GM23338 (cell line): ENCODE data around the gene SLC4A4. TPM values are rescaled to one million over a fixed set of nuclear protein-coding genes. Genes with fewer than 3 reads are reported as not detected.

Experiments
- ATAC-seq: fragments of 200-7000 bp; cut with Tn5 transposase; 3 replicates; pipeline ENCODE4 v1.9.1; 2020
- DNase-seq: peaks from one replicate; pipeline ENCODE4 v3.0.0-alpha.2; 2015; ENCODE audit warnings: low spot score
- H2AFZ ChIP-seq: fragments of 200-600 bp; sonication (generic); 2 replicates; pipeline ENCODE4 v1.8.0; 2016; ENCODE audit warnings: antibody characterized with exemption, mild to moderate bottlenecking, moderate library complexity
- H3F3A ChIP-seq: fragments of 200-600 bp; sonication (generic); replicated peaks from 2 replicates; pipeline ENCODE4 v1.8.0; 2017; ENCODE audit warnings: antibody characterized with exemption, mixed run types, low read depth
- H3K27ac ChIP-seq: fragments of 200-600 bp; sonication (generic); 2 replicates; pipeline ENCODE4 v1.6.1; 2016; ENCODE audit warnings: low read depth
- H3K27me3 ChIP-seq: fragments of 200-600 bp; sonication (generic); 2 replicates; pipeline ENCODE4 v1.8.0; 2016; ENCODE audit warnings: mild to moderate bottlenecking, mixed run types, moderate library complexity; ENCODE audit not compliant: insufficient read depth
- H3K36me3 ChIP-seq: fragments of 200-600 bp; sonication (generic); 2 replicates; pipeline ENCODE4 v1.8.0; 2016; ENCODE audit warnings: mild to moderate bottlenecking; ENCODE audit not compliant: insufficient read depth
- H3K4me1 ChIP-seq: fragments of 200-600 bp; sonication (generic); 2 replicates; pipeline ENCODE4 v1.8.0; 2016; ENCODE audit warnings: mild to moderate bottlenecking, moderate library complexity; ENCODE audit not compliant: insufficient read depth
- H3K4me2 ChIP-seq: fragments of 200-600 bp; sonication (generic); 2 replicates; pipeline ENCODE4 v1.7.1; 2017; ENCODE audit warnings: mixed run types
- H3K4me3 ChIP-seq: fragments of 200-600 bp; sonication (generic); 2 replicates; pipeline ENCODE4 v1.6.1; 2016; ENCODE audit warnings: mixed run types
- H3K79me2 ChIP-seq: fragments of 200-600 bp; sonication (generic); replicated peaks from 2 replicates; pipeline ENCODE4 v1.8.0; 2017; ENCODE audit warnings: mild to moderate bottlenecking; ENCODE audit not compliant: insufficient read depth
- H3K9me2 ChIP-seq: fragments of 200-600 bp; sonication (generic); 2 replicates; pipeline ENCODE4 v1.8.0; 2017; ENCODE audit not compliant: insufficient read depth
- H4K20me1 ChIP-seq: fragments of 200-600 bp; sonication (generic); replicated peaks from 2 replicates; pipeline ENCODE4 v1.8.0; 2017; ENCODE audit warnings: mild to moderate bottlenecking; ENCODE audit not compliant: insufficient read depth
- H3K27ac Mint-ChIP-seq: 2 replicates; pipeline ENCODE4 v1.8.0; 2020; ENCODE audit warnings: inconsistent platforms, mild to moderate bottlenecking, moderate library complexity, mixed read lengths
- H3K27me3 Mint-ChIP-seq: 3 replicates; pipeline ENCODE4 v1.8.0; 2022; ENCODE audit warnings: low read depth, mild to moderate bottlenecking, moderate library complexity, mixed read lengths, inconsistent platforms; ENCODE audit not compliant: insufficient read depth, poor library complexity
- H3K36me3 Mint-ChIP-seq: 3 replicates; pipeline ENCODE4 v1.8.0; 2021; ENCODE audit warnings: low read depth, mild to moderate bottlenecking, inconsistent platforms, moderate library complexity, mixed read lengths
- H3K4me1 Mint-ChIP-seq: 3 replicates; pipeline ENCODE4 v1.8.0; 2020; ENCODE audit warnings: mild to moderate bottlenecking, inconsistent platforms, mixed read lengths
- H3K4me3 Mint-ChIP-seq: 3 replicates; pipeline ENCODE4 v1.8.0; 2021; ENCODE audit warnings: moderate library complexity, mild to moderate bottlenecking, inconsistent platforms, mixed read lengths
- H3K9me3 Mint-ChIP-seq: 3 replicates; pipeline ENCODE4 v1.8.0; 2020; ENCODE audit warnings: moderate library complexity, mild to moderate bottlenecking, inconsistent platforms, mixed read lengths
- CREB1 ChIP-seq: fragments of 250-450 bp; sonication (Bioruptor Pico); IDR thresholded peaks from 2 replicates; pipeline ENCODE4 v1.5.0; 2020; ENCODE audit warnings: low read depth, mild to moderate bottlenecking, moderate library complexity
- ETS1 ChIP-seq: IDR thresholded peaks from 2 replicates; pipeline ENCODE4 v1.6.1; 2016; ENCODE audit warnings: antibody characterized with exemption
- EZH2 ChIP-seq: fragments of 200-600 bp; sonication (generic); IDR thresholded peaks from one replicate; pipeline ENCODE4 v1.8.0; 2017; ENCODE audit warnings: antibody characterized with exemption, mild to moderate bottlenecking, low read depth; ENCODE audit not compliant: unreplicated experiment
- JUNB ChIP-seq: IDR thresholded peaks from one replicate; pipeline ENCODE4 v1.6.1; 2016; ENCODE audit warnings: antibody characterized with exemption; ENCODE audit not compliant: unreplicated experiment
- NANOG ChIP-seq: IDR thresholded peaks from 2 replicates; pipeline ENCODE4 v1.6.1; 2016; ENCODE audit warnings: antibody characterized with exemption, borderline replicate concordance
- POLR2AphosphoS5 ChIP-seq: IDR thresholded peaks from 2 replicates; pipeline ENCODE4 v1.6.1; 2016; ENCODE audit warnings: antibody characterized with exemption, low read depth
- STAT1 ChIP-seq: IDR thresholded peaks from one replicate; pipeline ENCODE4 v1.6.1; 2016; ENCODE audit warnings: antibody characterized with exemption; ENCODE audit not compliant: unreplicated experiment
- ZNF114 ChIP-seq: fragments of 250-450 bp; sonication (Bioruptor Pico); IDR thresholded peaks from 2 replicates; pipeline ENCODE4 v1.5.0; 2020; ENCODE audit warnings: mild to moderate bottlenecking, moderate library complexity
- ZNF462 ChIP-seq: fragments of 250-450 bp; sonication (Bioruptor Pico); IDR thresholded peaks from 2 replicates; pipeline ENCODE4 v1.5.0; 2020; ENCODE audit warnings: mild to moderate bottlenecking, moderate library complexity
- polyA plus RNA-seq: library from polyadenylated mRNA; unstranded; fragments of >200 nt; fragmentation: Nextera tagmentation; extraction: Ambion mirVana; gene quantifications from 2 replicates; pipeline ENCODE4 v1.2.1, GENCODE V29; 2016
- total RNA-seq: library from RNA; depleted of rRNA; stranded (reverse); fragments of >200 nt; shearing (Covaris generic); gene quantifications from 2 replicates; pipeline ENCODE4 v1.2.3, GENCODE V29; 2014
- TF ChIP-seq, protein P1 (sequence below), 2 experiments: fragments of 200-600 bp in 1 of 2; sonication (generic) in 1 of 2; conservative IDR thresholded peaks; 2 replicates each; pipeline versions ENCODE4 v1.5.1 to v1.6.1; 2016 to 2017; ENCODE audit warnings: antibody characterized with exemption in 2 of 2, low read depth in 2 of 2, mild to moderate bottlenecking in 2 of 2, moderate library complexity in 1 of 2

SLC4A4 gene
- total and polyA plus RNA-seq, 2 experiments from 2014 or later: 1.0 to 1.5 TPM

DNA sequence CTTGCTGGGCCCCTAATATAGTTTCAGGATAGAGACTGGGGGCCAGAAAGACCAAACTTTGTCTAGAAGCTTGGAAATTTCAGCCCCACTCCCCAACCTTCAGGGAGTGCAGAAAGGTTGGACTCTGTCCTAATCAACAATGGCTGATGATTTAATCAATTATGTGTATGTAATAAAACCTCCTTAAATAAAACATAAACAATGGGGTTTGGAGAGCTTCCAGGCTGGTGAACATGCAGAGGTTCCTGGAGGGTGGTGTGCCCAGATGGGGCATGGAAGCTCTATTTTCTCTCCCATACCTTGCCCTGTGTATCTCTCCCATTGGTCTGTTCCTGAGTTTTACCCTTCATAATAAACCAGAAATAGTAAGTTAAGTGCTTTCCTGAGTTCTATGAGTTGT is 270.8 kb downstream of the SLC4A4 start (continued):
- TF ChIP-seq ZNF462 (CRISPR knock-in tag) (no peak), ZNF114 (CRISPR knock-in tag) (no peak), NANOG (no peak), STAT1 (no peak), JUNB (no peak), CREB1 (CRISPR knock-in tag) (no peak)
- TF ChIP-seq, protein P1, sequence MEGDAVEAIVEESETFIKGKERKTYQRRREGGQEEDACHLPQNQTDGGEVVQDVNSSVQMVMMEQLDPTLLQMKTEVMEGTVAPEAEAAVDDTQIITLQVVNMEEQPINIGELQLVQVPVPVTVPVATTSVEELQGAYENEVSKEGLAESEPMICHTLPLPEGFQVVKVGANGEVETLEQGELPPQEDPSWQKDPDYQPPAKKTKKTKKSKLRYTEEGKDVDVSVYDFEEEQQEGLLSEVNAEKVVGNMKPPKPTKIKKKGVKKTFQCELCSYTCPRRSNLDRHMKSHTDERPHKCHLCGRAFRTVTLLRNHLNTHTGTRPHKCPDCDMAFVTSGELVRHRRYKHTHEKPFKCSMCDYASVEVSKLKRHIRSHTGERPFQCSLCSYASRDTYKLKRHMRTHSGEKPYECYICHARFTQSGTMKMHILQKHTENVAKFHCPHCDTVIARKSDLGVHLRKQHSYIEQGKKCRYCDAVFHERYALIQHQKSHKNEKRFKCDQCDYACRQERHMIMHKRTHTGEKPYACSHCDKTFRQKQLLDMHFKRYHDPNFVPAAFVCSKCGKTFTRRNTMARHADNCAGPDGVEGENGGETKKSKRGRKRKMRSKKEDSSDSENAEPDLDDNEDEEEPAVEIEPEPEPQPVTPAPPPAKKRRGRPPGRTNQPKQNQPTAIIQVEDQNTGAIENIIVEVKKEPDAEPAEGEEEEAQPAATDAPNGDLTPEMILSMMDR (conservative IDR thresholded peaks at IDR 0.05; ENCODE audit: low read depth in 2 of 2): no peak

DNA sequence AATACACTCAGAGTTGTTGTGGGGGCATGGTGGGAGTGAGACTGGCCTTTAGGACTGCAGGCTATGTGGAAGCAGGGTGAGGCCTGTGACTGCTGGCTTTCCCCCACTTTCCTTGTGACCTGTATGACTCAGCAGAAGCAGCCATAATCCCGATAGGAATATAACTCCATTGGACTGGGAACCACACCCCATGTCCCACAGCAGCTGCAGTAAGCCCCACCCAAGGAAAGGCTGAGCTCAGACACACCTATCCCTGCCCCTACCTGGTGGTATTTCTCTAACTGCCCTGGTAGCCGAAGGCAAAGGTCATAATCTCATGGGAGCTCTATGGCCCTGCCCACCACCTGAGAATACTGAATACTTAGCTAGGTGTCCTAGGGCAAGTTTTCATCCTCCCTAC is 275.8 kb downstream of the SLC4A4 start:
- no peaks in the 10 kb centered on the region for H4K20me1 ChIP-seq
- H3K27me3 ChIP-seq: no peaks in the 10 kb centered on the region
- H3K4me1 ChIP-seq: no peaks in the 10 kb centered on the region
- no peak for ATAC-seq
- no peak overlapping the region for H3K4me3 ChIP-seq
- no peaks in the 10 kb centered on the region for H3F3A ChIP-seq
- TF ChIP-seq, protein P1 (conservative IDR thresholded peaks at IDR 0.05; ENCODE audit: low read depth in 2 of 2): no peak
- no peak for TF ChIP-seq ETS1
- TF ChIP-seq EZH2: no peak
- TF ChIP-seq STAT1: no peak
- TF ChIP-seq POLR2AphosphoS5: no peak
- H3K27ac Mint-ChIP-seq: no peak overlapping the region
- peaks cover 5% of the 10 kb centered on the region for H3K36me3 Mint-ChIP-seq
- H3K79me2 ChIP-seq: no peaks in the 10 kb centered on the region
- H3K9me2 ChIP-seq: peaks cover 16% of the 10 kb centered on the region
- peaks cover 8% of the 10 kb centered on the region for H3K9me3 Mint-ChIP-seq
- no peaks in the 10 kb centered on the region for H3K36me3 ChIP-seq
- H2AFZ ChIP-seq: no peak overlapping the region
- H3K27me3 Mint-ChIP-seq: peaks cover 3% of the 10 kb centered on the region
- no peak overlapping the region for H3K4me3 Mint-ChIP-seq
- H3K4me2 ChIP-seq: no peak overlapping the region
- H3K4me1 Mint-ChIP-seq: peaks cover 4% of the 10 kb centered on the region
- DNase-seq: no peak
- H3K27ac ChIP-seq: no peak overlapping the region
